Liver (tissue), 3 donors: ENCODE data around the gene PDE12.

ENCODE experiments used
- CTCF ChIP-seq: fragments of 150-350 bp; IDR thresholded peaks from 2 replicates; pipeline ENCODE4 v1.5.1; 2017; ENCODE audit warnings: improper control_type of control experiment, low read depth, low read length; ENCODE audit not compliant: missing input control
- EGR1 ChIP-seq, 2 donors: IDR thresholded peaks; 2 replicates each; pipeline ENCODE4 v1.6.1; 2016 to 2018; ENCODE audit warnings: antibody characterized with exemption in 2 of 2, low read depth in 2 of 2
- GABPA ChIP-seq, 2 donors: IDR thresholded peaks in 1 of 2; conservative IDR thresholded peaks in 1 of 2; 2 replicates each; pipeline ENCODE4 v1.6.1; 2016; ENCODE audit warnings: antibody characterized with exemption in 2 of 2, mild to moderate bottlenecking in 1 of 2, moderate library complexity in 1 of 2
- RAD21 ChIP-seq, 2 donors: IDR thresholded peaks; 2 replicates each; pipeline ENCODE4 v1.6.1; 2016; ENCODE audit warnings: antibody characterized with exemption in 2 of 2, mild to moderate bottlenecking in 2 of 2
- REST ChIP-seq: IDR thresholded peaks from 2 replicates; pipeline ENCODE4 v1.6.1; 2016; ENCODE audit warnings: antibody characterized with exemption, mild to moderate bottlenecking
- RXRA ChIP-seq, 2 donors: IDR thresholded peaks; 2 replicates each; pipeline ENCODE4 v1.6.1; 2017 to 2018; ENCODE audit warnings: antibody characterized with exemption in 2 of 2, mild to moderate bottlenecking in 1 of 2
- SP1 ChIP-seq: IDR thresholded peaks from 2 replicates; pipeline ENCODE4 v1.6.1; 2018; ENCODE audit warnings: antibody characterized with exemption, mild to moderate bottlenecking
- TAF1 ChIP-seq: conservative IDR thresholded peaks from 2 replicates; pipeline ENCODE4 v1.6.1; 2016; ENCODE audit warnings: antibody characterized with exemption, mild to moderate bottlenecking
- YY1 ChIP-seq: IDR thresholded peaks from 2 replicates; pipeline ENCODE4 v1.6.1; 2016; ENCODE audit warnings: antibody characterized with exemption, mild to moderate bottlenecking
- ZBTB33 ChIP-seq: IDR thresholded peaks from 2 replicates; pipeline ENCODE4 v1.6.1; 2016; ENCODE audit warnings: antibody characterized with exemption
- TF ChIP-seq, protein P1 (sequence below): IDR thresholded peaks from 2 replicates; pipeline ENCODE4 v1.6.1; 2016; ENCODE audit warnings: antibody characterized with exemption
- donor health status: healthy.
- donor health status: healthy.

DNA sequence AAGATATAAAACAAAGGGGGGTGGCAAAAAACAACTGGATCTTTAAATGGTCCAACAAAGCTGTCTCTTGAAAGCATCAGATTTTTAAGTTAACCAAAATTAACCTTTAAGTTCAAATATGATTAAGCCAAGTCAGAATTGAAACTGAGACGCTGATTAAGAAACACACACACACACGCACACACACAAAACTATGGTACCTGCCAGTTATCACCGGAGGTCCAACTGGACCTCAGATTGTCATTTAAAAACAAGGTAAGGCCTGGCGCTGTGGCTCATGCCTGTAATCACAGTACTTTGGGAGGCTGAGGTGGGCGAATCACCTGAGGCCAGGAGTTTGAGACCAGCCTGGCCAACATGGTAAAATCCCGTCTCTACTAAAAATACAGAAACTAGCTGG, 30.7 kb downstream of the PDE12 start:
- TF ChIP-seq CTCF (no peak), RXRA (IDR thresholded peaks at IDR 0.05) (no peak), YY1 (no peak), REST (no peak), EGR1 (IDR thresholded peaks at IDR 0.05; ENCODE audit: low read depth in 2 of 2) (no peak), GABPA (IDR thresholded peaks at IDR 0.05 in 1 of 2, conservative IDR thresholded peaks at IDR 0.05 in 1 of 2) (no peak), RAD21 (IDR thresholded peaks at IDR 0.05) (no peak), TAF1 (no peak), ZBTB33 (no peak), SP1 (no peak)
- TF ChIP-seq, protein P1, sequence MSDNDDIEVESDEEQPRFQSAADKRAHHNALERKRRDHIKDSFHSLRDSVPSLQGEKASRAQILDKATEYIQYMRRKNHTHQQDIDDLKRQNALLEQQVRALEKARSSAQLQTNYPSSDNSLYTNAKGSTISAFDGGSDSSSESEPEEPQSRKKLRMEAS = no peak
